Adrenal gland (tissue), 12 donors: ENCODE results near the gene EHD3. TPM values are rescaled to one million over a fixed set of nuclear protein-coding genes. Genes with fewer than 3 reads are reported as not detected.

Experiments used
- DNase-seq, 7 donors: peaks; one replicate each; pipeline ENCODE4 v3.0.0-alpha.2; 2019 to 2020
- H3K27ac ChIP-seq, 5 donors: fragments of 200-600 bp; sonication (generic) in 4 of 5; 1 replicate in 3 of 5; 2 replicates in 2 of 5; pipeline versions ENCODE4 v1.5.1 to v1.8.0; 2016 to 2020; ENCODE audit warnings: mild to moderate bottlenecking in 1 of 5
- H3K27me3 ChIP-seq: fragments of 200-600 bp; 2 replicates; pipeline ENCODE4 v1.8.0; 2021
- H3K36me3 ChIP-seq, 2 donors: fragments of 200-600 bp; replicated peaks in 1 of 2; 1 replicate in 1 of 2; 2 replicates in 1 of 2; pipeline versions ENCODE4 v1.5.1 to v1.8.0; 2018 to 2022
- H3K4me1 ChIP-seq, 2 donors: fragments of 200-600 bp; replicated peaks in 1 of 2; 1 replicate in 1 of 2; 2 replicates in 1 of 2; pipeline versions ENCODE4 v1.5.1 to v1.8.0; 2018 to 2021
- H3K4me3 ChIP-seq, 4 donors: fragments of 200-600 bp; sonication (generic) in 3 of 4; one replicate each; pipeline ENCODE4 v1.5.1; 2016 to 2018
- H3K9me3 ChIP-seq, 3 donors: fragments of 200-600 bp; sonication (generic) in 1 of 3; replicated peaks in 1 of 3; 1 replicate in 2 of 3; 2 replicates in 1 of 3; pipeline versions ENCODE4 v1.5.1 to v1.8.0; 2016 to 2021
- CTCF ChIP-seq, 6 experiments: fragments of 450-650 bp in 4 of 6; fragments of 200-600 bp in 2 of 6; sonication (generic) in 1 of 6; IDR thresholded peaks; 1 replicate in 5 of 6; 2 replicates in 1 of 6; pipeline versions ENCODE4 v1.5.1 to v1.8.0; 2016 to 2021; ENCODE audit warnings: antibody characterized with exemption in 6 of 6, mild to moderate bottlenecking in 2 of 6, moderate library complexity in 1 of 6
- POLR2A ChIP-seq, 2 donors: fragments of 450-650 bp; IDR thresholded peaks; one replicate each; pipeline ENCODE4 v1.6.1; 2017; ENCODE audit warnings: antibody characterized with exemption in 2 of 2, mild to moderate bottlenecking in 2 of 2, moderate library complexity in 1 of 2
- WGBS, 4 donors: extraction: QIAGEN DNeasy Blood & Tissue Kit in 2 of 4; methylation state at CpG; one replicate each; pipeline versions ENCODE4 v1.1.5 to v1.1.7; 2013 to 2017; 5-methylcytosine and 5-hydroxymethylcytosine counted together
- intact Hi-C, 2 donors: fragments of 100-400 bp; cut with DNase I; formaldehyde crosslinking; loops; one replicate each; pipeline versions ENCODE4 v1.14.1 to v1.15.0; 2022 to 2023
- polyA plus RNA-seq, 3 donors: library from polyadenylated mRNA; stranded (reverse); fragments of 200-250 nt in 2 of 3; fragments of 350-450 nt in 1 of 3; fragmentation: Illumina TruSeq in 1 of 3; extraction: RNeasy Lipid Tissue Mini Kit (QIAGEN cat#74804) in 1 of 3; gene quantifications; one replicate each; pipeline ENCODE4 v1.2.3, GENCODE V29; 2013 to 2014
- total RNA-seq, 9 donors: library from RNA; depleted of rRNA in 4 of 9; stranded (reverse); fragments of >200 nt in 4 of 9; fragments of 120-200 nt in 1 of 9; fragmentation: NEBNext Ultra II Directional in 1 of 9; extraction: Animal tissue kit (Norgen Biotek cat#: 25700) in 1 of 9; gene quantifications; one replicate each; pipeline versions ENCODE4 v1.1.0 to v1.2.4, GENCODE V29; 2013 to 2023
- donor health status: healthy with polysubstance abuse.
- donor health status: Bipolar disorder and iron deficiency.
- donor health status: DM: yes; HTN: yes; CAD: no.
- donor health status: DM: no; HTN: no; CAD: no.
- donor health status: DM: no; HTN: no; CAD: no.
- donor health status: DM: yes; HTN: yes; CAD: no.

EHD3 gene
- total and polyA plus RNA-seq, 12 donors, result 4.6 to 51.9 (median 22.3) TPM

GRCh38 chr2:31219131-31219969, 14.6 kb upstream of the EHD3 start:
- TF ChIP-seq CTCF (IDR thresholded peaks at IDR 0.05), result no peak
- TF ChIP-seq POLR2A (IDR thresholded peaks at IDR 0.05), result no peak
- no peaks in the 10 kb centered on the region for H3K36me3 ChIP-seq
- intact Hi-C loops, result no loop called here
- no peaks in the 10 kb centered on the region for H3K27me3 ChIP-seq
- no peak overlapping the region for H3K27ac ChIP-seq
- peak in 3 of 7 donors; percentile 18 to 27 (median 19) for DNase-seq
- no peaks in the 10 kb centered on the region for H3K9me3 ChIP-seq
- no peak overlapping the region for H3K4me3 ChIP-seq
- 29 to 41% (median 34%) methylated on average over 9 to 11 of the region's 11 CpGs for WGBS, 4 donors
- H3K4me1 ChIP-seq, result no peaks in the 10 kb centered on the region

- Histone ChIP-seq H3K27ac (no peak overlapping the region), H3K4me3 (no peak overlapping the region), H3K9me3 (no peaks in the 10 kb centered on the region), H3K4me1 (no peaks in the 10 kb centered on the region), H3K36me3 (no peaks in the 10 kb centered on the region), H3K27me3 (no peaks in the 10 kb centered on the region)
- intact Hi-C loops, result no loop called here
- no peak for DNase-seq
- no peak for TF ChIP-seq POLR2A (IDR thresholded peaks at IDR 0.05)
- TF ChIP-seq CTCF (IDR thresholded peaks at IDR 0.05), result no peak
- WGBS, 4 donors, result 51 to 63% (median 58%) methylated on average over 6 of the region's 6 CpGs
Measured at GRCh38 chr2:31221544-31221943, 12.4 kb upstream of the EHD3 start.

- Histone ChIP-seq H3K27ac (no peak overlapping the region), H3K4me3 (no peak overlapping the region), H3K9me3 (no peaks in the 10 kb centered on the region), H3K36me3 (no peaks in the 10 kb centered on the region), H3K27me3 (no peaks in the 10 kb centered on the region), H3K4me1 (no peaks in the 10 kb centered on the region)
- no peak for DNase-seq
- 53 to 61% (median 56%) methylated on average over 4 of the region's 4 CpGs for WGBS, 4 donors
- intact Hi-C loops, result no loop called here
- no peak for TF ChIP-seq POLR2A (IDR thresholded peaks at IDR 0.05)
- no peak for TF ChIP-seq CTCF (IDR thresholded peaks at IDR 0.05)
Measured at GRCh38 chr2:31222071-31222470, 11.9 kb upstream of the EHD3 start.

GRCh38 chr2:31223026-31223425, 10.9 kb upstream of the EHD3 start:
- WGBS, 4 donors, result 70 to 81% (median 74%) methylated on average over 4 of the region's 4 CpGs
- intact Hi-C loops, result no loop called here
- Histone ChIP-seq H3K27me3 (no peaks in the 10 kb centered on the region), H3K4me1 (no peaks in the 10 kb centered on the region), H3K4me3 (no peak overlapping the region), H3K27ac (no peak overlapping the region), H3K36me3 (no peaks in the 10 kb centered on the region), H3K9me3 (no peaks in the 10 kb centered on the region)
- DNase-seq, result no peak
- no peak for TF ChIP-seq POLR2A (IDR thresholded peaks at IDR 0.05)
- TF ChIP-seq CTCF (IDR thresholded peaks at IDR 0.05), result no peak
